H9 (cell line): ENCODE results near the gene POLN. TPM values are rescaled to one million over a fixed set of nuclear protein-coding genes. Genes with fewer than 3 reads are reported as not detected.

Experiments
- DNase-seq: peaks from one replicate; pipeline ENCODE4 v3.0.0-alpha.2; 2017
- H2AFZ ChIP-seq: one replicate; pipeline ENCODE4 v1.6.1; 2013; ENCODE audit warnings: mild to moderate bottlenecking, low read length, control low read depth, moderate library complexity
- H2AK5ac ChIP-seq: 2 replicates; pipeline ENCODE4 v1.6.1; 2013; ENCODE audit warnings: low read length, control low read depth, mixed read lengths; ENCODE audit not compliant: insufficient read length
- H2BK120ac ChIP-seq: one replicate; pipeline ENCODE4 v1.6.1; 2013; ENCODE audit warnings: low read depth, mild to moderate bottlenecking, low read length, control low read depth, inconsistent platforms; ENCODE audit not compliant: poor library complexity, severe bottlenecking
- H2BK12ac ChIP-seq: 2 replicates; pipeline ENCODE4 v1.6.1; 2013; ENCODE audit warnings: low read length, control low read depth, mixed read lengths, low read depth; ENCODE audit not compliant: insufficient read length
- H2BK15ac ChIP-seq: 2 replicates; pipeline ENCODE4 v1.6.1; 2013; ENCODE audit warnings: low read depth, low read length, control low read depth
- H2BK20ac ChIP-seq: one replicate; pipeline ENCODE4 v1.6.1; 2013; ENCODE audit warnings: low read depth, mild to moderate bottlenecking, low read length, control low read depth, inconsistent platforms; ENCODE audit not compliant: poor library complexity, severe bottlenecking
- H2BK5ac ChIP-seq: 2 replicates; pipeline ENCODE4 v1.6.1; 2013; ENCODE audit warnings: low read length, control low read depth, mixed read lengths; ENCODE audit not compliant: insufficient read length
- H3K14ac ChIP-seq: 2 replicates; pipeline ENCODE4 v1.6.1; 2013; ENCODE audit warnings: low read length, control low read depth; ENCODE audit not compliant: insufficient read depth
- H3K18ac ChIP-seq: 2 replicates; pipeline ENCODE4 v1.6.1; 2013; ENCODE audit warnings: low read depth, mild to moderate bottlenecking, mixed read lengths, low read length, control low read depth; ENCODE audit not compliant: insufficient read length
- H3K23ac ChIP-seq: 2 replicates; pipeline ENCODE4 v1.6.1; 2013; ENCODE audit warnings: low read length, control low read depth, mixed read lengths, low read depth; ENCODE audit not compliant: insufficient read length
- H3K23me2 ChIP-seq: 2 replicates; pipeline ENCODE4 v1.6.1; 2013; ENCODE audit warnings: low read depth, mild to moderate bottlenecking, mixed read lengths, low read length, control low read depth; ENCODE audit not compliant: insufficient read length, poor library complexity, severe bottlenecking
- H3K27ac ChIP-seq: 2 replicates; pipeline ENCODE4 v1.5.1; 2013; ENCODE audit warnings: low read length, control low read depth, mixed read lengths, low read depth; ENCODE audit not compliant: insufficient read length
- H3K27me3 ChIP-seq: 2 replicates; pipeline ENCODE4 v1.6.1; 2013; ENCODE audit warnings: low read length, control low read depth, inconsistent platforms; ENCODE audit not compliant: insufficient read depth
- H3K4ac ChIP-seq: 2 replicates; pipeline ENCODE4 v1.6.1; 2013; ENCODE audit warnings: low read depth, mild to moderate bottlenecking, control low read depth, inconsistent platforms, low read length, moderate library complexity
- H3K4me1 ChIP-seq: 2 replicates; pipeline ENCODE4 v1.6.1; 2013; ENCODE audit warnings: low read length, control low read depth, inconsistent platforms; ENCODE audit not compliant: insufficient read depth
- H3K4me2 ChIP-seq: 2 replicates; pipeline ENCODE4 v1.6.1; 2013; ENCODE audit warnings: low read length, control low read depth, mixed read lengths; ENCODE audit not compliant: insufficient read length, insufficient read depth
- H3K56ac ChIP-seq: 2 replicates; pipeline ENCODE4 v1.6.1; 2013; ENCODE audit warnings: low read depth, mild to moderate bottlenecking, mixed read lengths, low read length, control low read depth; ENCODE audit not compliant: insufficient read length
- H3K79me1 ChIP-seq: 2 replicates; pipeline ENCODE4 v1.6.1; 2013; ENCODE audit warnings: low read depth, mild to moderate bottlenecking, moderate library complexity, low read length, control low read depth, inconsistent platforms; ENCODE audit not compliant: insufficient read depth, poor library complexity, severe bottlenecking
- H3K79me2 ChIP-seq: 2 replicates; pipeline ENCODE4 v1.6.1; 2013; ENCODE audit warnings: low read length, control low read depth, inconsistent platforms; ENCODE audit not compliant: insufficient read depth
- H3K9ac ChIP-seq: 2 replicates; pipeline ENCODE4 v1.6.1; 2013; ENCODE audit warnings: low read length, control low read depth, mixed read lengths; ENCODE audit not compliant: insufficient read length; ENCODE audit errors: extremely low read depth
- H3K9me3 ChIP-seq: one replicate; pipeline ENCODE4 v1.6.1; 2013; ENCODE audit warnings: low read depth, low read length, inconsistent platforms; ENCODE audit not compliant: control insufficient read depth
- H3T11ph ChIP-seq: one replicate; pipeline ENCODE4 v1.6.1; 2013; ENCODE audit warnings: mild to moderate bottlenecking, low read length, control low read depth, inconsistent platforms
- H4K20me1 ChIP-seq: one replicate; pipeline ENCODE4 v1.6.1; 2013; ENCODE audit not compliant: control insufficient read depth, insufficient read length, insufficient read depth
- H4K5ac ChIP-seq: 2 replicates; pipeline ENCODE4 v1.6.1; 2013; ENCODE audit warnings: low read depth, mild to moderate bottlenecking, mixed read lengths, low read length, control low read depth; ENCODE audit not compliant: insufficient read length
- H4K8ac ChIP-seq: replicated peaks from 2 replicates; pipeline ENCODE4 v1.6.1; 2013; ENCODE audit warnings: low read length, control low read depth, mixed read lengths, low read depth; ENCODE audit not compliant: insufficient read length
- H4K91ac ChIP-seq: 2 replicates; pipeline ENCODE4 v1.6.1; 2013; ENCODE audit warnings: low read depth, mild to moderate bottlenecking, moderate library complexity, mixed read lengths, low read length, control low read depth; ENCODE audit not compliant: insufficient read length
- H3K27ac Mint-ChIP-seq, 3 experiments: 2 replicates in 2 of 3; 3 replicates in 1 of 3; pipeline ENCODE4 v1.8.0; 2020 to 2021; ENCODE audit warnings: mixed read lengths in 3 of 3, mild to moderate bottlenecking in 1 of 3, moderate library complexity in 1 of 3
- H3K27me3 Mint-ChIP-seq: 2 replicates; pipeline ENCODE4 v1.8.0; 2021; ENCODE audit warnings: low read depth, mild to moderate bottlenecking, moderate library complexity, mixed read lengths
- H3K36me3 Mint-ChIP-seq, 3 experiments: 2 replicates in 2 of 3; 3 replicates in 1 of 3; pipeline ENCODE4 v1.8.0; 2020 to 2021; ENCODE audit warnings: low read depth in 3 of 3, mixed read lengths in 3 of 3; ENCODE audit not compliant: insufficient read depth in 1 of 3
- H3K4me1 Mint-ChIP-seq, 2 experiments: 2 replicates each; pipeline ENCODE4 v1.8.0; 2020; ENCODE audit warnings: mixed read lengths in 2 of 2
- H3K4me3 Mint-ChIP-seq, 2 experiments: 2 replicates in 1 of 2; 3 replicates in 1 of 2; pipeline ENCODE4 v1.8.0; 2020 to 2021; ENCODE audit warnings: mild to moderate bottlenecking in 2 of 2, mixed read lengths in 2 of 2, moderate library complexity in 1 of 2
- H3K9me3 Mint-ChIP-seq, 2 experiments: 2 replicates in 1 of 2; 3 replicates in 1 of 2; pipeline ENCODE4 v1.8.0; 2020; ENCODE audit warnings: mild to moderate bottlenecking in 2 of 2, mixed read lengths in 2 of 2, moderate library complexity in 1 of 2
- CTCF ChIP-seq: fragments of 200-600 bp; sonication (generic); conservative IDR thresholded peaks from 3 replicates; pipeline ENCODE4 v1.8.0; 2021; ENCODE audit warnings: antibody characterized with exemption, mild to moderate bottlenecking
- WGBS: extraction: QIAGEN DNeasy Blood & Tissue Kit; methylation state at CpG from one replicate; pipeline ENCODE4 v1.1.7; 2013; ENCODE audit warnings: missing lambda C conversion rate, low lambda C conversion rate, mixed read lengths; ENCODE audit not compliant: insufficient read length; ENCODE audit errors: extremely low coverage; 5-methylcytosine and 5-hydroxymethylcytosine counted together
- total RNA-seq: library from RNA; stranded (reverse); gene quantifications from 2 replicates; pipeline ENCODE4 v1.2.1, GENCODE V29; 2021

Gene POLN
- total RNA-seq, 1 experiment from 2014 or later = 0.74 TPM

- Histone ChIP-seq H3K4ac (no peak overlapping the region), H3K9me3 (no peaks in the 10 kb centered on the region), H3K79me2 (no peaks in the 10 kb centered on the region), H4K91ac (no peak overlapping the region), H3K27me3 (no peaks in the 10 kb centered on the region), H2BK5ac (no peak overlapping the region), H3K4me2 (no peak overlapping the region), H3K23ac (no peak overlapping the region), H4K20me1 (no peaks in the 10 kb centered on the region), H3K23me2 (no peaks in the 10 kb centered on the region), H2BK20ac (no peak overlapping the region), H2BK15ac (no peak overlapping the region), H4K8ac (no peak overlapping the region), H4K5ac (no peak overlapping the region), H3K18ac (no peak overlapping the region), H2BK12ac (no peak overlapping the region), H3K9ac (no peak overlapping the region), H3T11ph (no peak overlapping the region), H2AK5ac (no peak overlapping the region), H3K79me1 (no peaks in the 10 kb centered on the region), H3K56ac (no peak overlapping the region), H2AFZ (no peak overlapping the region), H3K4me1 (no peaks in the 10 kb centered on the region), H3K14ac (no peak overlapping the region), H3K27ac (no peak overlapping the region), H2BK120ac (no peak overlapping the region)
- no peak for TF ChIP-seq CTCF
- no peak for DNase-seq
- no peak overlapping the region for H3K4me3 Mint-ChIP-seq
- H3K9me3 Mint-ChIP-seq = no peaks in the 10 kb centered on the region
- H3K4me1 Mint-ChIP-seq = no peaks in the 10 kb centered on the region
- WGBS = no CpG with 5 or more reads among the region's 6 CpGs
- H3K36me3 Mint-ChIP-seq = no peaks in the 10 kb centered on the region
- no peak overlapping the region for H3K27ac Mint-ChIP-seq
- H3K27me3 Mint-ChIP-seq = peaks cover 13% of the 10 kb centered on the region
Measured at GRCh38 chr4:2116687-2117400, 125.1 kb downstream of the POLN start.
